ENCODE measurements around the gene GVQW3.

- TF ChIP-seq CTCF (IDR thresholded peaks at IDR 0.05) = no peak
- TF ChIP-seq POLR2A (IDR thresholded peaks at IDR 0.05) = no peak
Measured at GRCh38 chr11:76379807-76380158, 1.3 kb upstream of the GVQW3 start.

All from tibial nerve (tissue), 3 donors.